ENCODE data around the gene E2F3. TPM values are rescaled to one million over a fixed set of nuclear protein-coding genes. Genes with fewer than 3 reads are reported as not detected.
A peak's percentile ranks its signal among the peaks of the same experiment; 100 is the strongest.

Gene E2F3
- total and polyA plus RNA-seq, 8 donors = 0.51 to 4.4 (median 1.2) TPM

DNA sequence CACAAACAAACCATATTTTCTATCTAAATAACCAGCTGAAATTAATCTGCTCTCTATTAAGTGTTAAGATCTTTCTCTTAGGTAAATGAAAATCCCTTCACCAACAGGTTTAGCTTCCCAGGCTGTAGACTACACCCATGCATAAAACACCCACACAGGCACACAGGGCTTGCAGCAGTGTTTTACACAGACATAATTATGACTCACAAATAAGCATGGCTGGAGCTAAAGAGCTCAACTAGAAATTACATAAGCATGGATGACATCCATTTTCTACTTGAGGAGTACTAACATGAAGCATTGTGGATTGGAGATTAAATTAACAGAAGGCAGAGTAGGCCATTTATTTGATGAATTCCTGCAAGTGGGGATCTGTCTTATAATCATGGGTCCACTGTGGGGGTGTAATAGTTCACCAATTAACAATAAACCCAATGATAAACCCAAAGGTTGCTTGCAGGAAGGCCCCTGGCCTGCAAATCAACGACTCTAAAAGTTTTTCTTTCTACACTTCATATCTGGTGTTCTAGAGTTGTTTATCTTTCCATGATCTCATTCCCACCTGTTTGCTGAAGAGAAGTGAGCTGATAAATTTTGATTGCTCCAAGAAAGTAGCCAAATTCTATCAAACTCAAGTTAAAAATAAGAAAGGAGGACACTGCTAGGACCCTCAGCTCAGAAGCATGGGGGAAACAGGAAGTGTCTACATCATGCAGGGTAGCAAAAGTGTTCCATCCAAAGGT is 33.8 kb upstream of the E2F3 start:
- ATAC-seq = peak in 2 of 4 donors; percentile 29 to 59
- no peak overlapping the region for H3K4me3 ChIP-seq

GRCh38 chr6:20370393-20370792 is 31.3 kb upstream of the E2F3 start:
- intact Hi-C loops (cut with DNase I) = no loop called here

More for the DNA sequence above, 33.8 kb upstream of the E2F3 start:
- no peak for TF ChIP-seq CTCF (IDR thresholded peaks at IDR 0.05)
- Histone ChIP-seq H3K27me3 (no peaks in the 10 kb centered on the region), H3K9me3 (no peaks in the 10 kb centered on the region), H3K4me1 (no peaks in the 10 kb centered on the region), H3K27ac (no peak overlapping the region), H3K36me3 (no peaks in the 10 kb centered on the region)
- no peak for DNase-seq
- WGBS, 2 donors = 7 to 11% methylated on average over 1 of the region's 1 CpG
- no peak for FAIRE-seq
- intact Hi-C loops (cut with DNase I) = no loop called here

DNA sequence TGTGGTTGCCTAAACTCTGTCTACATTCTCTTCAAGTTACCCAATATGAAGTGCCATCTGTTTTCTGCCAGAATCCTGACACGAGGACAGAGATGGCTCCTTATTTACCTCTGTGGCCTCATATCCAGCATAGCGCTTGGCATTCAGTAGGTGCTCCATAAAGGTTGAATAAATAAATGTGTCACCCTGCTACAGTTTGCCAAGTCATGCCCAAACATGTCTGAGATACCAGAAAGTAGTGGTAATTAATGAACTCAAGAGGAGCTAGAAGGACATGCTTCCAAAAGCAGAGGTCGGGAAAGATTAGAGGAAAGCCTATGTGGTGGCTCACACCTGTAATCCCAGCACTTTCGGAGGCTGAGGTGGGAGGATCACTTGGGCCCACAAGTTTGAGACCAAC is 30.9 kb upstream of the E2F3 start:
- no peaks in the 10 kb centered on the region for H3K27me3 ChIP-seq
- DNase-seq (no peak), ATAC-seq (no peak), FAIRE-seq (no peak)
- intact Hi-C loops (cut with DNase I) = no loop called here
- no peaks in the 10 kb centered on the region for H3K9me3 ChIP-seq
- WGBS, 2 donors = 90 to 94% methylated on average over 4 of the region's 4 CpGs
- no peak overlapping the region for H3K4me3 ChIP-seq
- H3K4me1 ChIP-seq = no peaks in the 10 kb centered on the region
- no peaks in the 10 kb centered on the region for H3K36me3 ChIP-seq
- H3K27ac ChIP-seq = no peak overlapping the region
- no peak for TF ChIP-seq CTCF (IDR thresholded peaks at IDR 0.05)

More at GRCh38 chr6:20370393-20370792, 31.3 kb upstream of the E2F3 start:
- Histone ChIP-seq H3K27ac (no peak overlapping the region), H3K27me3 (no peaks in the 10 kb centered on the region), H3K4me1 (no peaks in the 10 kb centered on the region), H3K36me3 (no peaks in the 10 kb centered on the region), H3K9me3 (no peaks in the 10 kb centered on the region), H3K4me3 (no peak overlapping the region)
- no peak for DNase-seq
- FAIRE-seq = no peak
- TF ChIP-seq CTCF (IDR thresholded peaks at IDR 0.05) = no peak
- no peak for ATAC-seq
- WGBS, 2 donors = 86 to 92% methylated on average over 2 of the region's 2 CpGs

DNA sequence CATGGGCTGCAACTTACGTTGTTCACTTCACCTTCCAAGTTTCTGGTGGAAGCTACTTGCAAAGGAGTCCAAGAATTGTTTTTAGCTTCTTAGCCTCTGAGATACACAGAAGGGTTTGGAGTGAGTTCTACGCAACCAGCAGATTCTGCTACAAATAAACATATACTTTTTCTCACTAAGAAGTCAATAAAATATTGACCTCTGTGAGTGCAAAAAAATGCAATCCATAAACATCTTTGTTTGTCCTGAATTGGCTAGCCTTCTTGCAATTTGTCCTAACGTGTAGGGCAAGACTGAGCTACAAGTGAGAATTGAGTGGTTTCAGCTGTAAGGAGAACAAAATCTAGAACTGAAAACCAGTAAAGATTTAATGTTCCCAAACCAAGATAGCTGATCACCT is 26.2 kb upstream of the E2F3 start:
- H3K36me3 ChIP-seq = no peaks in the 10 kb centered on the region
- H3K9me3 ChIP-seq = no peaks in the 10 kb centered on the region
- DNase-seq (no peak), FAIRE-seq (no peak), ATAC-seq (no peak)
- no peak overlapping the region for H3K27ac ChIP-seq
- H3K4me1 ChIP-seq = no peaks in the 10 kb centered on the region
- no peak overlapping the region for H3K4me3 ChIP-seq
- intact Hi-C loops (cut with DNase I) = no loop called here
- no peaks in the 10 kb centered on the region for H3K27me3 ChIP-seq
- WGBS, 2 donors = 66 to 73% methylated on average over 3 of the region's 3 CpGs
- TF ChIP-seq CTCF (IDR thresholded peaks at IDR 0.05) = no peak

DNA sequence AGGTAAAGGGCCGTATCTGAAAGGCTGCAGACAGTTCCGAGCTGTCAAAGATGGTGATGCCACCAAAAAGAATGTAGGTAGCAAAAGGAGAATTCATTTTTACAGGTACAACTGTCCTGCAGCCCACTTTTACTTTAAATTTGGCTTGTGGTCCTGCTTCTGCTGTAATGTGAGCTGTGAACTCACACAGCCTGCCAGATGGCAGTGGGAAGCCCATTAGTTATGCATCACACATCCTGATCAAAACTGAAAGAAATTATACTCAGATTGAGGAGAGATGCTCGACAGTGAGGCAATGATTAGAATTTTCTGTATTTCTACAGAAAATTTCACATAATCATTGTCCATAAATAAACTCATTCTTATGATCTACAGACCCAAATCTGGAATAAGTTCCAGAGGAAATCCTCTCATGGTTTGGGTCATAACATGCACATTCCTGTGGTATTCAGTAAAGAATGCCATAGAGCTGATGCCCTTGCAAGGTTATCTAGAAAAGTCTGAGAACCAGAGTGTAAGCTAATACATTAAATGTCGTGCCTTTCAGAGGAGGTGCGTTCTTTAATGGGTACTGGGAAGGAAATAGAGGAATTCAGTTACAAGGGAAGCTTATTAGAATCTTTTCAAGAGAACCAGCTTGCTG is 23.9 kb upstream of the E2F3 start:
- no peak for FAIRE-seq
- H3K27ac ChIP-seq = no peak overlapping the region
- intact Hi-C loops (cut with DNase I) = no loop called here
- TF ChIP-seq CTCF (IDR thresholded peaks at IDR 0.05) = no peak
- H3K36me3 ChIP-seq = no peaks in the 10 kb centered on the region
- H3K4me3 ChIP-seq = no peak overlapping the region
- no peak for DNase-seq
- ATAC-seq = no peak
- H3K9me3 ChIP-seq = no peaks in the 10 kb centered on the region
- H3K27me3 ChIP-seq = no peaks in the 10 kb centered on the region
- 39 to 42% methylated on average over 5 of the region's 5 CpGs for WGBS, 2 donors
- H3K4me1 ChIP-seq = no peaks in the 10 kb centered on the region

Measured in pancreas (tissue), 10 donors.